H9 (cell line): ENCODE results near the gene PDS5A. TPM values are rescaled to one million over a fixed set of nuclear protein-coding genes. Genes with fewer than 3 reads are reported as not detected.

Experiments used
- DNase-seq: peaks from one replicate; pipeline ENCODE4 v3.0.0-alpha.2; 2017
- H2AFZ ChIP-seq: one replicate; pipeline ENCODE4 v1.6.1; 2013; ENCODE audit warnings: mild to moderate bottlenecking, low read length, control low read depth, moderate library complexity
- H2AK5ac ChIP-seq: 2 replicates; pipeline ENCODE4 v1.6.1; 2013; ENCODE audit warnings: low read length, control low read depth, mixed read lengths; ENCODE audit not compliant: insufficient read length
- H2BK120ac ChIP-seq: one replicate; pipeline ENCODE4 v1.6.1; 2013; ENCODE audit warnings: low read depth, mild to moderate bottlenecking, low read length, control low read depth, inconsistent platforms; ENCODE audit not compliant: poor library complexity, severe bottlenecking
- H2BK12ac ChIP-seq: 2 replicates; pipeline ENCODE4 v1.6.1; 2013; ENCODE audit warnings: low read length, control low read depth, mixed read lengths, low read depth; ENCODE audit not compliant: insufficient read length
- H2BK15ac ChIP-seq: 2 replicates; pipeline ENCODE4 v1.6.1; 2013; ENCODE audit warnings: low read depth, low read length, control low read depth
- H2BK20ac ChIP-seq: one replicate; pipeline ENCODE4 v1.6.1; 2013; ENCODE audit warnings: low read depth, mild to moderate bottlenecking, low read length, control low read depth, inconsistent platforms; ENCODE audit not compliant: poor library complexity, severe bottlenecking
- H2BK5ac ChIP-seq: 2 replicates; pipeline ENCODE4 v1.6.1; 2013; ENCODE audit warnings: low read length, control low read depth, mixed read lengths; ENCODE audit not compliant: insufficient read length
- H3K14ac ChIP-seq: 2 replicates; pipeline ENCODE4 v1.6.1; 2013; ENCODE audit warnings: low read length, control low read depth; ENCODE audit not compliant: insufficient read depth
- H3K18ac ChIP-seq: 2 replicates; pipeline ENCODE4 v1.6.1; 2013; ENCODE audit warnings: low read depth, mild to moderate bottlenecking, mixed read lengths, low read length, control low read depth; ENCODE audit not compliant: insufficient read length
- H3K23ac ChIP-seq: 2 replicates; pipeline ENCODE4 v1.6.1; 2013; ENCODE audit warnings: low read length, control low read depth, mixed read lengths, low read depth; ENCODE audit not compliant: insufficient read length
- H3K23me2 ChIP-seq: 2 replicates; pipeline ENCODE4 v1.6.1; 2013; ENCODE audit warnings: low read depth, mild to moderate bottlenecking, mixed read lengths, low read length, control low read depth; ENCODE audit not compliant: insufficient read length, poor library complexity, severe bottlenecking
- H3K27ac ChIP-seq: 2 replicates; pipeline ENCODE4 v1.5.1; 2013; ENCODE audit warnings: low read length, control low read depth, mixed read lengths, low read depth; ENCODE audit not compliant: insufficient read length
- H3K27me3 ChIP-seq: 2 replicates; pipeline ENCODE4 v1.6.1; 2013; ENCODE audit warnings: low read length, control low read depth, inconsistent platforms; ENCODE audit not compliant: insufficient read depth
- H3K4ac ChIP-seq: 2 replicates; pipeline ENCODE4 v1.6.1; 2013; ENCODE audit warnings: low read depth, mild to moderate bottlenecking, control low read depth, inconsistent platforms, low read length, moderate library complexity
- H3K4me1 ChIP-seq: 2 replicates; pipeline ENCODE4 v1.6.1; 2013; ENCODE audit warnings: low read length, control low read depth, inconsistent platforms; ENCODE audit not compliant: insufficient read depth
- H3K4me2 ChIP-seq: 2 replicates; pipeline ENCODE4 v1.6.1; 2013; ENCODE audit warnings: low read length, control low read depth, mixed read lengths; ENCODE audit not compliant: insufficient read length, insufficient read depth
- H3K56ac ChIP-seq: 2 replicates; pipeline ENCODE4 v1.6.1; 2013; ENCODE audit warnings: low read depth, mild to moderate bottlenecking, mixed read lengths, low read length, control low read depth; ENCODE audit not compliant: insufficient read length
- H3K79me1 ChIP-seq: 2 replicates; pipeline ENCODE4 v1.6.1; 2013; ENCODE audit warnings: low read depth, mild to moderate bottlenecking, moderate library complexity, low read length, control low read depth, inconsistent platforms; ENCODE audit not compliant: insufficient read depth, poor library complexity, severe bottlenecking
- H3K79me2 ChIP-seq: 2 replicates; pipeline ENCODE4 v1.6.1; 2013; ENCODE audit warnings: low read length, control low read depth, inconsistent platforms; ENCODE audit not compliant: insufficient read depth
- H3K9ac ChIP-seq: 2 replicates; pipeline ENCODE4 v1.6.1; 2013; ENCODE audit warnings: low read length, control low read depth, mixed read lengths; ENCODE audit not compliant: insufficient read length; ENCODE audit errors: extremely low read depth
- H3K9me3 ChIP-seq: one replicate; pipeline ENCODE4 v1.6.1; 2013; ENCODE audit warnings: low read depth, low read length, inconsistent platforms; ENCODE audit not compliant: control insufficient read depth
- H3T11ph ChIP-seq: one replicate; pipeline ENCODE4 v1.6.1; 2013; ENCODE audit warnings: mild to moderate bottlenecking, low read length, control low read depth, inconsistent platforms
- H4K20me1 ChIP-seq: one replicate; pipeline ENCODE4 v1.6.1; 2013; ENCODE audit not compliant: control insufficient read depth, insufficient read length, insufficient read depth
- H4K5ac ChIP-seq: 2 replicates; pipeline ENCODE4 v1.6.1; 2013; ENCODE audit warnings: low read depth, mild to moderate bottlenecking, mixed read lengths, low read length, control low read depth; ENCODE audit not compliant: insufficient read length
- H4K8ac ChIP-seq: replicated peaks from 2 replicates; pipeline ENCODE4 v1.6.1; 2013; ENCODE audit warnings: low read length, control low read depth, mixed read lengths, low read depth; ENCODE audit not compliant: insufficient read length
- H4K91ac ChIP-seq: 2 replicates; pipeline ENCODE4 v1.6.1; 2013; ENCODE audit warnings: low read depth, mild to moderate bottlenecking, moderate library complexity, mixed read lengths, low read length, control low read depth; ENCODE audit not compliant: insufficient read length
- H3K27ac Mint-ChIP-seq, 3 experiments: 2 replicates in 2 of 3; 3 replicates in 1 of 3; pipeline ENCODE4 v1.8.0; 2020 to 2021; ENCODE audit warnings: mixed read lengths in 3 of 3, mild to moderate bottlenecking in 1 of 3, moderate library complexity in 1 of 3
- H3K27me3 Mint-ChIP-seq: 2 replicates; pipeline ENCODE4 v1.8.0; 2021; ENCODE audit warnings: low read depth, mild to moderate bottlenecking, moderate library complexity, mixed read lengths
- H3K36me3 Mint-ChIP-seq, 3 experiments: 2 replicates in 2 of 3; 3 replicates in 1 of 3; pipeline ENCODE4 v1.8.0; 2020 to 2021; ENCODE audit warnings: low read depth in 3 of 3, mixed read lengths in 3 of 3; ENCODE audit not compliant: insufficient read depth in 1 of 3
- H3K4me1 Mint-ChIP-seq, 2 experiments: 2 replicates each; pipeline ENCODE4 v1.8.0; 2020; ENCODE audit warnings: mixed read lengths in 2 of 2
- H3K4me3 Mint-ChIP-seq, 2 experiments: 2 replicates in 1 of 2; 3 replicates in 1 of 2; pipeline ENCODE4 v1.8.0; 2020 to 2021; ENCODE audit warnings: mild to moderate bottlenecking in 2 of 2, mixed read lengths in 2 of 2, moderate library complexity in 1 of 2
- H3K9me3 Mint-ChIP-seq, 2 experiments: 2 replicates in 1 of 2; 3 replicates in 1 of 2; pipeline ENCODE4 v1.8.0; 2020; ENCODE audit warnings: mild to moderate bottlenecking in 2 of 2, mixed read lengths in 2 of 2, moderate library complexity in 1 of 2
- CTCF ChIP-seq: fragments of 200-600 bp; sonication (generic); conservative IDR thresholded peaks from 3 replicates; pipeline ENCODE4 v1.8.0; 2021; ENCODE audit warnings: antibody characterized with exemption, mild to moderate bottlenecking
- WGBS: extraction: QIAGEN DNeasy Blood & Tissue Kit; methylation state at CpG from one replicate; pipeline ENCODE4 v1.1.7; 2013; ENCODE audit warnings: missing lambda C conversion rate, low lambda C conversion rate, mixed read lengths; ENCODE audit not compliant: insufficient read length; ENCODE audit errors: extremely low coverage; 5-methylcytosine and 5-hydroxymethylcytosine counted together
- total RNA-seq: library from RNA; stranded (reverse); gene quantifications from 2 replicates; pipeline ENCODE4 v1.2.1, GENCODE V29; 2021

Gene PDS5A
- total RNA-seq, 1 experiment from 2014 or later, result 65.4 TPM

GRCh38 chr4:39998659-39999345 is 21.1 kb upstream of the PDS5A start:
- no peaks in the 10 kb centered on the region for H3K27me3 ChIP-seq

More at GRCh38 chr4:39998659-39999345, 21.1 kb upstream of the PDS5A start:
- H4K91ac ChIP-seq, result no peak overlapping the region
- H3K4me1 ChIP-seq, result no peaks in the 10 kb centered on the region
- no peak for TF ChIP-seq CTCF
- H2BK12ac ChIP-seq, result no peak overlapping the region
- H3K9me3 ChIP-seq, result no peaks in the 10 kb centered on the region
- H3K27ac Mint-ChIP-seq, result peak overlapping the region in 1 of 3 experiments; percentile 68; a peak in 1 of 7 replicates
- H3K9me3 Mint-ChIP-seq, result no peaks in the 10 kb centered on the region; a peak in 2 of 5 replicates
- no peak overlapping the region for H2BK120ac ChIP-seq
- no peak overlapping the region for H2BK20ac ChIP-seq
- H2BK5ac ChIP-seq, result no peak overlapping the region
- H2BK15ac ChIP-seq, result no peak overlapping the region
- H3K36me3 Mint-ChIP-seq, result peaks cover 0 to 3% (median 0%) of the 10 kb centered on the region in 3 experiments; a peak in 1 of 7 replicates
- no peak overlapping the region for H3K27ac ChIP-seq
- H3K4me1 Mint-ChIP-seq, result peaks cover 5 to 8% of the 10 kb centered on the region in 2 experiments; a peak in 3 of 4 replicates
- H3K4ac ChIP-seq, result no peak overlapping the region
- no peaks in the 10 kb centered on the region for H3K23me2 ChIP-seq
- WGBS, result no CpG with 5 or more reads among the region's 8 CpGs
- H4K5ac ChIP-seq, result no peak overlapping the region
- no peak overlapping the region for H3K9ac ChIP-seq
- no peak overlapping the region for H3K14ac ChIP-seq
- H3K79me1 ChIP-seq, result no peaks in the 10 kb centered on the region
- no peak overlapping the region for H2AK5ac ChIP-seq
- no peaks in the 10 kb centered on the region for H3K79me2 ChIP-seq
- no peak overlapping the region for H4K8ac ChIP-seq
- no peak overlapping the region for H3K4me3 Mint-ChIP-seq
- H4K20me1 ChIP-seq, result no peaks in the 10 kb centered on the region
- no peak overlapping the region for H2AFZ ChIP-seq
- DNase-seq, result no peak
- H3K56ac ChIP-seq, result no peak overlapping the region
- no peak overlapping the region for H3K23ac ChIP-seq
- no peaks in the 10 kb centered on the region for H3K27me3 Mint-ChIP-seq
- no peak overlapping the region for H3K4me2 ChIP-seq
- H3T11ph ChIP-seq, result no peak overlapping the region
- no peak overlapping the region for H3K18ac ChIP-seq
